Measurements from ENCODE around the gene SLC35C1. TPM values are rescaled to one million over a fixed set of nuclear protein-coding genes. Genes with fewer than 3 reads are reported as not detected.

Gene SLC35C1
- total and polyA plus RNA-seq, 2 donors (not counting 1 experiment from before 2014, with no cell fraction given), result 4.4 to 12.5 TPM

GRCh38 chr11:45806072-45806933, 1.4 kb downstream of the SLC35C1 start:
- DNase-seq (no peak), ATAC-seq (ENCODE audit: low read depth) (no peak)
- POLR2A ChIA-PET, result interaction anchor here (0.5 to 1.3 kb wide), 4 partner anchors 24 to 111 kb away, joined by 3 to 4 read pairs (median 3); partner anchors contain the start of genes CRY2 and PEX16
- peaks cover 27 to 35% of the 10 kb centered on the region in 2 donors for H3K4me1 ChIP-seq (ENCODE audit: control insufficient read depth in 2 of 2, insufficient read depth in 2 of 2, low read length in 2 of 2)
- CTCF ChIA-PET, result interaction anchor here (1.5 to 1.7 kb wide), 2 partner anchors 35 to 112 kb away, joined by 5 to 11 read pairs; partner anchors contain the start of gene PEX16
- Mint-ChIP-seq H3K27ac (peak overlapping the region; percentile 85), H3K9me3 (ENCODE audit: insufficient read depth) (no peaks in the 10 kb centered on the region), H3K27me3 (no peaks in the 10 kb centered on the region), H3K4me1 (peaks cover 46% of the 10 kb centered on the region), H3K4me3 (peak overlapping the region; percentile 94)
- peaks cover 25% of the 10 kb centered on the region for H3K79me2 ChIP-seq (ENCODE audit: control insufficient read depth, insufficient read depth, low read length)
- H3K9me3 ChIP-seq (ENCODE audit: control extremely low read depth in 1 of 3, control insufficient read depth in 2 of 3, insufficient read depth in 1 of 3, low read length in 2 of 3), result no peaks in the 10 kb centered on the region
- peak overlapping the region; percentile 83 for H3K4me2 ChIP-seq (replicated peaks; ENCODE audit: low read depth, low read length, poor library complexity, severe bottlenecking)
- H4K20me1 ChIP-seq (ENCODE audit: control insufficient read depth, insufficient read depth, low read length, poor library complexity, severe bottlenecking), result peaks cover 14% of the 10 kb centered on the region
- intact Hi-C loops (cut with micrococcal nuclease), result loop anchor here (5.0 kb wide), 1 partner anchor 126 kb away; no protein-coding TSS in a partner anchor
- no peaks in the 10 kb centered on the region for H3K27me3 ChIP-seq (replicated peaks in 1 of 4; ENCODE audit: control extremely low read depth in 1 of 4, control insufficient read depth in 3 of 4, insufficient read depth in 4 of 4, low read length in 3 of 4)
- peaks cover 0 to 18% of the 10 kb centered on the region in 2 experiments for H3K36me3 ChIP-seq (replicated peaks in 1 of 2; ENCODE audit: control extremely low read depth in 1 of 2, control insufficient read depth in 1 of 2, extremely low read depth in 1 of 2, insufficient read depth in 2 of 2, low read length in 1 of 2)
- no peak overlapping the region for H2AFZ ChIP-seq (ENCODE audit: insufficient read depth, low read depth, low read length, poor library complexity, severe bottlenecking)
- no peak overlapping the region for H3K27ac ChIP-seq (ENCODE audit: low read length in 2 of 2)
- TF ChIP-seq EZH2 (IDR thresholded peaks at IDR 0.05; ENCODE audit: borderline replicate concordance, insufficient read depth, low read depth, low read length, poor library complexity, severe bottlenecking), result no peak
- TF ChIP-seq CTCF (IDR thresholded peaks at IDR 0.05), result no peak
- peak overlapping the region; percentile 71 for H3K9ac ChIP-seq (ENCODE audit: low read length)
- 96% methylated on average over 11 of the region's 20 CpGs for WGBS (ENCODE audit: insufficient coverage)
- peak overlapping the region in 4 of 5 experiments; percentile 87 to 96 (median 93) for H3K4me3 ChIP-seq (ENCODE audit: control extremely low read depth in 1 of 5, extremely low read depth in 1 of 5, insufficient read depth in 1 of 5, low read depth in 2 of 5, low read length in 4 of 5)

Data from B cell (primary cell).